NCI-H2107 treated with DMSO at 0.1 percent for 48 hours (cell line): ENCODE results near the gene ZNF544.

Experiments used
- DNase-seq: peaks from one replicate; lab custom pipeline; 2025; ENCODE audit not compliant: unreplicated experiment; lab: John Stamatoyannopoulos, UW

Gene ZNF544

DNA sequence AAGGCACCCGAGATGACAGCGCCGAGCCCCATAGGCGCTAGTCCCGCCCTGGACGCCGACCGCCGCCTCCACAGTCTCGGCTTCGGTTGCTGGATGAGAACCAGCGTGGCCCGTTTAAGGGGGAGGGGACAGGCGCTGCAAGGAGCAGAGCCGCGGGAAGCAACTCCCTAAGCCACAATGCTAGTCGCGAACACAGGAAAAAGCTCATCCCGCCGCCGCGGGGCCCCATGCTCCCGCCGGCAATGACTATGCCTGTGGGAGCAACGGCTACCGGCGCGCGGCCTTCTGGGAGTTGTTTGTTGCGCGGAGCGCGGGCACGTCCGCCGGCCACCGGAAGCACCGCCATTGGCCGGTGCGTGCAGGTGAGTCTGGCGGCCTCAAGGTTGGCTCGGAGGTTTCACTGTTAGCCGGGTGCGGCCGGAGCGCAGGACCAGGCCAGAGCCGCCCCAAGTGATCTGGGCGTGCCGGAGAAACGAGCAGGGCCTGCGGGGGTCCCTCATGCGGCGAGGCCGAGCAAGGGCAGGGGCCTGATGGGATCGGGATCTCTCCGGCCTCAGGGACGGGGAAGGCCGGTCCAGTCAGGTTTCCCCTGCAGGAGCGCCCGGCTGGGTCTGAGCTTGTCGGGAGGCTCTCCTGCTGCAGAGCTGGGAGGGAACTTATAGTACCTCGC, at the start of gene ZNF544:
Gene ZNF544 (plus strand): TSS at position 330 of the 670 bp plus-strand sequence. CDS start 15,110 bp downstream, outside the sequence.
- DNase-seq, result peak; percentile 36

DNA sequence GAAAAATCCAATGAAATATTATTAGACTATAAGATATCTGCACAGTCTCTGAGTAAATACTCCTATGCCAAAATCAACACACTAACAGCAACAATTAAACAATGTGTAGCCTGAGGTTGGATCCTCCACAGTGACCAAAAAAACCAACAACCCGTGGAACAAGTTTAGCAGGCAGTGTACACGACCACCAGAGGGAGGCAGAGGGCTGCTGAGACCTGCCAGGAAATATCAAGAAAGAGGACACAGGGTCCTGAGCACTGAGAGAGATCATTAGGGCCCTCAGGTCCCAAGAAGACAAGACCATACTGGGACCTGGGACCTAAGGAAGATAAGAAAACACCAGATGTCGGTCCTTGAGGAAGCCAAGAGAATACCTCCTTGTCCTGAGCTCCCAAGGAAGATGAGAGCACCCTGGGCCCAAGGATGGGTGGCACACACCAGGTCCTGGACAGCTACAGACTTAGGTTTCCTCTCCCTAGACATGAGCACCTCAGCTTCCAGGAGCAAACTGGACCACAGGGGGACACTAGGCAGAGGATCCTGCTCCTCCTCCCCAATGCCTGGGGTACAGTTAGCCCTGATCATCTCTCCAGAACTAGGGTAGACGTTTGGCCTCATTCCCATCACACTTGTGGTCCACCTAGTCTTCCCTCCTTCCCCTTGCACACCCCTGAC, 46.7 kb upstream of the ZNF544 start:
- peak; percentile 0 for DNase-seq

DNA sequence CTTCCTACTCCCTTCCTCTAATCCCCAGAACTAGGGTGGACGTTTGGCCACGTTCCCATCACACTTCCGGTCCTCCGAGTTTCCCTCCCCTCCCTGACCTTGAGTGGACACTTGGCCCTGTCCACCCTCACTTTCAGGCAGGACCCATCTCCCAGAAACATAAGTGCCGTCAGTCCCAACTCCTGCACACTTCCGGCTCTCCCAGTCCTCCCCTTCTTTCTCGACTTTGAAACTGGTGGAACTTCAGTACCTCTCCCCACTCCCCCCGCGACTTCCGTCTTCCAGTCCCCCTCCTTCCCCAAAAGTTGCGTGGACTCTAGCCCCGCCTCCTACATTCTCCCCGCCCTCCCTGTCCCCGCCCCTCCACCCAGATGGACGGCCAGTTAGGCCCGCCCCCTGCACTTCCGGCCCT, 46.1 kb upstream of the ZNF544 start:
- no peak for DNase-seq

DNA sequence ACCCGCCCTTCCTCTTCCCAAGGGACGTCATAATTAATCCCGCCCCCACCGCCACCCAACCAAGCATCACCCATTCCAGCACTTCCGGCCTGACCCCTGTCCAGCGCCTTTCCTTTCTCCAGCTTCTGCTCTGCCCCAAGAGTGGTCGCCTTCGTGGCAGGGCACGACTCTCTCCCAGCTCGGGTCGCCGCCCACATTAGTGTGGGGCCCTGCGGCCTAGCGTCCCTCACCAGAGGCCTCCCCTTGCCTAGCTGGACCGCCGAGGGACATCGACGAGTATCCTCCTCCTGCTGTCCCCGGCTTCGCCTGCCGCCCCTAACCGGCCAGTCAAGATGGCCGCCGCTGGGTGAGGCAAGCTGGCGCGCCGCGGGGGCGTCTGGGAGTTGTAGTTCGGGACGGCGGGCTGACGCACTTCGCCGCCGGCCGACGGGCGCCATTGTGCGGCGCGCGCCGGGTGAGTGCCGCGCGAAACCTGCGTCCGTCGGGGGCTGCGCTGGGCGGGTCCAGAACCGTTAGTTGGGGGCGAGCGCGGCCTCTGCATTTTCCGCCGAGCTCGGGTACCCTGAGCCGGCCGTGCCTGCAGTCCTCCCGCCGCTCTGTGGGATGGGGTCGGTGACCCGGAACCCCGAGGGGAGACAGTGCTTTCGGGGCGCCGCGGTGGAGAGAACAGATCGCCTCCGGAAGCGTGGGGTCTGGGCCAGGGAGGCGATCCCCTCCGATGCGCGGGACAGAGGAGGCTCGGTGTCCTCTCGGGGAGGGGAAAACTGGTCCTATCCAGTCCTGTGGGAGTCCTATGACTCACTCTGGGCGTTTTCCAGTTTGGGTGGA, 45.5 kb upstream of the ZNF544 start, which contains the start of gene ZNF274:
Gene ZNF274 (plus strand): TSS at position 73 of the 828 bp plus-strand sequence. CDS start 905 bp downstream, outside the sequence.
- DNase-seq, result peak; percentile 55

DNA sequence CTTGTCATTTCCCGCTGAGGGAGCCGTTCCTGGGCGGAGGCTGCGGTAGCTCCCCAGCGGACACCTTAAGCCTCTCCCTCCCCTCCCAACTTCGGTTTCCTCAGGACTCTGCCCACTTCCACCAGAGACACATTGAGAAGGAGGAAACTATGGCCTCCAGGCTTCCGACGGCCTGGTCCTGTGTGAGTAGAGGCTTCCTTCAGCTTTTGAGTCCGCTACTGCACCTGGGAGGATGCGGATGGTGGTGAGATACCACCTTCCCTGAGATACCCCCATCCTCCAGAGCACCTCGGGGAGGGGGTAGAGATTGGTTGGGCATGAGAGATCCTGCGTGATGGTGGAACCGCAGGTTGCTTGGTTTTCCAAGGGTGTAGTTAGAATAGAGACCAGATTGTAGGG, 44.9 kb upstream of the ZNF544 start:
- DNase-seq, result no peak

DNA sequence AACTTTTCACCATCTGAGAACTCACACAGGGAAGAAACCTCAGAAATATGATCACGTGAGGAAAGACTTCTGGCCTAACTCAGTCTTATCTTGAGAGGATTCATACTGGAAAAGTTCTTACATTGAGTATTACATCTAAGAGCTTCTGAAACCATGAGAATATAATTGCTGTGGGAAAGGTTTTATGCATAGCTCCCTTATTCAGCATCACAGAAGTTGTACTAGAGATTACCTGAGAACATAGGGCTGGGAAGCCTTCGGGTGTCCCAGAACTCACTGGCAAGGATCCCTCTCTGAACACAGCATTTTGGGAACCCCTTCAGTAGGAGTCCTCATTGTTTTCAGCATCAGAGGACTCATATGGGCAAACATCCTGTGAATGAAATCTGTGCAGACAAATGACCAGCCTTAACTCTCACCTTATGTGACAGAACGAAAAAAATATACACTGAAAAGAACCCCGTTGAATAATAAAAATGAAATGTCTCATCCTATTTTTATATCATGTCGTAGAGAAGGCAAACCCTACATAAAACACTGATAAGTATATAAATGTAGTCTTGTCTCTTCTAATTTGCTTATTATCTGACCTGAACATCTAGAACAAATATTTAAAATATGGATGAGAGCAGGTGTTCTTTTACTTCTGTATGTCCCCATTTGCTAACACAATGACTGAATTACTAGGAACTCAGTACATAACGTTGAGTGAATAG, 31.7 kb upstream of the ZNF544 start:
- no peak for DNase-seq

DNA sequence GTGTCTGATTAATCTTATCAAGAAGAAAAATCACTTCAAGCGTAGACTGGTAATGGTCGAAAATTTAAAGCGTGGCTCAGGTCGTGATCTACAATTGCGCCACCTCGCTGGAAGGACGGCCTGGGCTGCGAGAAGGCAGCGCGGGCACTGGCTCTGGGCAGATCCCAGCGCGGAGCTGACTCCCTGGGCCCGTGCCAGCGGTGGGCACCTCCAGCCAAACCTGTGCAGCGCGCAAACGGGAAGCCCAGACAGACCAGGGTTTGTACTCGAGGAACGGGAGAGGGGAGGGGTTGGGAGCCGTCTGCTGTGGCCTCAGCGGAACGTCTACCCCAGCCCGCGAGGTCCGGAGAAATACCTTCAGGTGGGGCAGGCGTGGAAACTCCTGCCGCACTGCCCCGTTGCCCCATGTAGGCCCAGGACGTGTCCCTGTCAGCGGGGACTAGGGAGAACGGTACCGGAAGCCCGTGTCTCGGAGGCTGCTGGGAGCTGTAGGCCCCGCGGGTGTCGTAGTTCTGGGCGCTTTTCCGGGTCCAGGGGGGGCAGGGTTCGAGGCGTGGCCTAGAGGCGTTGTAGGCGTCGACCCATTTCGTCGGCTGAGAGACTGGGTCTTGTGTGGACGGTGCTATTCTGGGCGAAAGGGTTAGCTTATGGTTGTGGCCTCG, 24.8 kb upstream of the ZNF544 start:
- no peak for DNase-seq

DNA sequence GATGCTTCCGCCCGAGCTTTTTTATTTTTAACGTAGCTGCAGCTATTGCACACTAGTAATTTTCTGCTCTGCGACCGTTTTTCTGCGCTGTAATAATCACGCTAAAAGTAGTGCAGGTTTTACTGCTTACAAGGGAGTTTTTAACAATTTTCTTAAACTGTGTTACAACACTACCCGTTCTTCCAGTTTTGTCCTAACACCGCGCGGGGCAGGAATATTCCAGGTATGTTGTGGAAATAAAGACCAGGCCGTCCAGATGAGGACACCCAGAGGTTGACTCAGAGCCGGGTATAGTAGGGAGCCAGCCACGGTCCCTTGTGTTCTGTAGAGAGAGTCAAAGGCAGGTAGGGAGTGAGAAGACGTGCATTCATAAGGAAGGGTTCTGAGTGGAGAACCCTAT, 24.1 kb upstream of the ZNF544 start:
- DNase-seq, result no peak

DNA sequence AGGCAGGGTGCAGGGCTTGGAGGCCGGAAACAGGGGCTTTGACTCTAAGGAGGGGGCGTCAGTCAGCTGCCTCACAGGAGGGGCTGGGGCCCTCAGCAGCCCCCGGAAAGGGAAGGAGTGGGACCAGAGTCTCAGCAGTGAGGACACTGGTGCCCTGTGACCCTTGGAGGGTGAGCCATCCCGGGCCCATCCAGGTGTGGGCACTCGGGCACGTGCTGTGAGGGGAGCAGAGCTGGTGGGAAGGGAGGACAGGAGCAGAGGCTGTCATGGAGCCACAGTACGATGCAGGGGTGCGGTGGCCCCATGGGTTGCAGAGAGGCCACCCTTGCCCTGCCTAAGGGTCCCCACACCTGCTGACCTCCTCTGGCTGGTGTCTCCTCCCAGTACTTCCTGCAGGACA, 19.1 kb upstream of the ZNF544 start:
- no peak for DNase-seq

DNA sequence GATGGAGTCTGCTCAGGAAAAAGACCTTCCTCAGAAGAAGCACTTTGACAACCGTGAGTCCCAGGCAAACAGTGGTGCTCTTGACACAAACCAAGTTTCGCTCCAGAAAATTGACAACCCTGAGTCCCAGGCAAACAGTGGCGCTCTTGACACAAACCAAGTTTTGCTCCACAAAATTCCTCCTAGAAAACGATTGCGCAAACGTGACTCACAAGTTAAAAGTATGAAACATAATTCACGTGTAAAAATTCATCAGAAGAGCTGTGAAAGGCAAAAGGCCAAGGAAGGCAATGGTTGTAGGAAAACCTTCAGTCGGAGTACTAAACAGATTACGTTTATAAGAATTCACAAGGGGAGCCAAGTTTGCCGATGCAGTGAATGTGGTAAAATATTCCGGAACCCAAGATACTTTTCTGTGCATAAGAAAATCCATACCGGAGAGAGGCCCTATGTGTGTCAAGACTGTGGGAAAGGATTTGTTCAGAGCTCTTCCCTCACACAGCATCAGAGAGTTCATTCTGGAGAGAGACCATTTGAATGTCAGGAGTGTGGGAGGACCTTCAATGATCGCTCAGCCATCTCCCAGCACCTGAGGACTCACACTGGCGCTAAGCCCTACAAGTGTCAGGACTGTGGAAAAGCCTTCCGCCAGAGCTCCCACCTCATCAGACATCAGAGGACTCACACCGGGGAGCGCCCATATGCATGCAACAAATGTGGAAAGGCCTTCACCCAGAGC, 16.2 kb upstream of the ZNF544 start:
- no peak for DNase-seq

DNA sequence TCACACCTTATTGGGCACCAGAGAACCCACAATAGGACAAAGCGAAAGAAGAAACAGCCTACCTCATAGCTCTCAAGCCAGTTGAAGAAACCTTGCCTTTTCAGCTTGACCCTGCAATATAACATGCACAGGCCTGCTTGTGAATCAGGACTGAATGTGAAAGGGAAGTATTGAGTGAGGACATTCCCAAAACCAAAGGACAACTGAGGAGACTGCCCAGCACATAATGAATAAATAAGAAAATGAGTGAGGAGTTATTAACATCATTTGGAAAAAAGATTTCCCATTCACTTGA, 15.7 kb upstream of the ZNF544 start:
- DNase-seq, result no peak

DNA sequence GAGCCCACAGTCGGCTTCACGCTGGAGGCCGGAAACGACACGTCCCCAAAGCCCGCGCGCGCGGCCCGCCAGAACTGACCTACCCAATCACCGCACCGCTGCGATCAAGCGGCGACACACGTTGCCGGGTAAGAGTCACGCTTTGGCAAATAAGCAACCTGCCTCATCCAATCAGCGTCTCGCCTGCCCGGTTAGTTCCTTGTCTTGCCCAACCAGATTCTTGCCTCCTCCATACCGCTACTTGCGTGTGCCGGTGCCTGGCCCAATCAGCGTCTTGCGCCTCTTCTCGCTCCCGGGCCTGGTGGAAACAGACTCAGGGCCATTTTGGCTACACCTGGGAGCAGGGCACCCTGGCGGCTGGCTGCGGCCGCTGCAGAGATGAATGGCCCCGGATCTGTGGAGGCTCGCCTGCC, 11.6 kb upstream of the ZNF544 start:
- DNase-seq, result no peak

DNA sequence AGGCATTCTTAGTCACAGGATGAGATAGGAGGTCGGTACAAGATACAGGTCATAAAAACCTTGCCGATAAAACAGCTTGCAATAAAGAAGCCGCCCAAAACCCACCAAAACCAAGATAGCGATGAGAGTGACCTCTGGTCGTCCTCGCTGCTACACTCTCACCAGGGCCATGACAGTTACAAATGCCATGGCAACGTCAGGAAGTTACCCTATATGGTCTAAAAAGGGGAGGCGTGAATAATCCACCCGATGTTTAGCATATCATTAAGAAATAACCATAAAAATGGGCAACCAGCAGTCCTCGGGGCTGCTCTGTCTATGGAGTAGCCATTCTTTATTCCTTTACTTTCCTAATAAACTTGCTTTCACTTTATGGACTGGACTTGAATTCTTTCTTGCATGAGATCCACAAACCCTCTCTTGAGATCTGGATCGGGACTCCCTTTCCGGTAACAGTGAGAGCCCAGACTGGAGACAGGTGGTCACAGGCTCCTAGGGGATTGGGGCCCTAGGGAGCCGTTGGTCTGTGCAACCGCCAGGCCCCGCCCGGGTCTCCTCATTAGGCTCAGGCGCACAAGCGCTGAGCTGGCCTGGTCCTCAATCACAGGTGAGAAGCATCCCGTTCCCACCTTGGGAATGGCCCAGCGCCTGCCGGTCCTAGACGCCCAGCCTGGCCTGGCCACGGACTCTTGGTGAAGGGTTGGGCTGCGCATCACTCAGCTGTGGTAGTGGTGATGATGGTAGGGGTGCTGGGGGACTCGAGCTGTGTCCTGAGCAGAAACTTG, 10.9 kb upstream of the ZNF544 start:
- no peak for DNase-seq

DNA sequence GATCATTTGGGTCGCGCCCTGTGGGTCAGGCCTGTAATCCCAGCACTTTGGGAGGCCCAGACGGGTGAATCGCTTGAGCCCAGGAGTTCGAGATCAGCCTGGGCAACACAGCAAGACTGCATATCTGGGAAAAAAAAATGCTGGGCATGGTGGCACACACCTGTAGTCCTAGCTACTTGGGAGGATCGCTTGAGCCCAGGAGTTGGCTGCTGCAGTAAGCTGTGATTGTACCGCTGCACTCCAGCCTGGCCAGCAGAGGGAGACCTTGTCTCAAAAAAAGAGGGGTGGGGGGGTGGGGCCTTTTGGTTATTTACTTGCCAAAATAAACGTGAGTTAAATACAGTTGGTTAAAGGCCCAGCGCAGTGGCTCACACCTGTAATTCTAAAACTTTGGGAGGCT, 9.8 kb upstream of the ZNF544 start:
- DNase-seq, result no peak

DNA sequence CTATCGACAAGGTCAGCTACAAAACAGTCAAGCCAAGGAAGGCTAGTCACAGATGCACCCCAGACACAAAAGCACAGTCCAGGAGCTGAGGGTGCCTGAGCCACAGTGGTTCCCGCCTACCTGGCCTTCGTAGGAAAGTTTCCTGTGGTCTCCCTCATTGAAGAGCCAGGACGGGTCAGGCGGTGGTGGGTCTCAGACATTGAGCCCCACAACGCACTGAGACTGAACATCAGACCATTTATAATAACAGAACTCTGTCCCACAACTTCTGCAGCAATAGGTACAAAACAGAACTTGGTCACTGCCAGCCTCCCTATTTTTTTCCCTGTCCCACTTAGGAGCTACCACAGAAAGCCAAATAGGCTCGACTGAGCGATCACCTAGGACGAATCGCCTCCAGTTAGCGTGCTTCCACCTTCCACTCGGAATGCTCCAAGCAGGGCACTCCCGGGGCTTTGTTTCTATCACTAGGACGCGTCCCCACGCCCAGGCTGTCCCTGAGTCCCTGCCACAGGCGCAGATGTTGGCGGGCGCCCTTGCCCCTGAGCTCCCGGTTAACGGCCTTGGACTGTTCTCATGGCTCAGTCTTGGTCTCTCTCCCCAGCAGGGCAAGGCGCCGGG, 640 bp upstream of the ZNF544 start:
- DNase-seq, result no peak

DNA sequence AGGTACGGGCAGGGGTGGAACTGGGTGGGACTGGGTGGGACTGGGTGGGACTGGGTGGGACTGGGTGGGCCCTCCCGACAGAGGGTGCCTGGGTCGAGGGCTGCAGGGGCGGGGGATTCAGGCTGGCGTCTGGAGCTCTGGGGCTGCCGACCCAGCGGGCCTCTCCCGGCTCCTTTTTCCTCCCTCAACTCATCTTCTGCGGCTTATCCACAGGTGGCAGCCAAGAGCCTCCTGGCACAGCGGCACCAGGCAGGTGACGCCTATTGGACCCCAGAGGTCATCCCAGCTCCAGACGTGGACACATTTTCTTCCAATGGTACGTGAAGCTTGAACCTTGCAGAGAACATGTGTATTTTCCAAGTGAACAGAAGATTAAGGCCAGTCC, 533 bp downstream of the ZNF544 start:
- no peak for DNase-seq

DNA sequence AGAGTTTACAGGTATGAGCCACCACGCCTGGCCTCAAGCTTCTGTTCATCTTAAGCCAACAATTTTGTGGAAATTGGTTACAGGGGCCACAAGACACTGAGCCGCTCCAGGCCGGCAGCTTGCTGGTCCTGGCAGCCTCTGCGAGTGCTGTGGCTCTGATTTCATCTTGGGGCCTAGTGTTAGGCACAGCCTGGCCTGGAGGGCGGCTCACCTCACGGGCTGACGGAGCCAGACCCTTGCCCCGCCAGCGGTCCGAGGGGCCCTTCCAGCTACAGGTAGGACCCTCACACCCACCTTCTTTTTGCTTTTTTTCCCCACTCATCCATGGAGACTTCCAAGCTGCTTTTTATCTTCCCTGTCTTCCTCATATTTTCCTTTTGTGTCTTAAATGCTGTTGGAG, 8.6 kb downstream of the ZNF544 start:
- DNase-seq, result no peak

DNA sequence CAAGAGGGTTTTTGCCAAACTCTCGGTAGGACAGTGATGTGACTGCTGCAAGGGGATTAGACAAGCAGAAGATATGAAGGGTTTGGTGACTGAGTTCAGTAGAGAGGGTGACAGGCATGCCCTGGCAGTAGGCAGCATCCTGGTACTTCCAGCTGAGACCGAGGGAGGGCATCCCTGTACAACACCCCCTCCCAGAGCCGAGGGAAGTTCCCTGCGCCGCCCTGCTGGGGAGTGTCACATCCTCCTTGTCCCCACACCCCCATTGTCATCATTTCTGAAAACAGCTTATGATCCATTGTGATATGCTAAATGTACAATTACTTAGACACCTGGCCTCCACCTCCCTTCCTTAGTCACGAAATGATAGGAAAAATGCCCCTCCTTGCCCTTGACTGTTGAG, 14.6 kb downstream of the ZNF544 start:
- DNase-seq, result no peak

DNA sequence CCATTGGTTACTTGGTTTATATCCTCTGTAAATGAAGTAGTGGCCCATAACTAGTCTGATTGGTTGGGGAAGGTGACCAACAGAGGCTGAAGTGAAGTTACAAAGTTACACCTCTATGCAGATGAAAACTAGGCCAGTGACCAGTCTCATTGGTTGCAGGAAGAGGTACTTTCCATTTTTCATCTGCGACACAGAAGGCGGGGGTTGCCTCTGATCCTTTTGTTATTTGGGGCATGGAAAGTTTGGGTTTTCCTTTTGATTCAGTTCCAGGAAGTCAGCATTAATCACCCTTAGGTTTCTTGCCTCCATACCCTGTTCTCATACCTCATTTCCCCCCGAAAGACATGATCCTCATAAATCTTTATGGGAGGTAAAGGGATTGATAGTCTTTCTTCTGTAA, 20.2 kb downstream of the ZNF544 start:
- DNase-seq, result no peak
